ENCODE measurements around the gene PGC.

Gene PGC

DNA sequence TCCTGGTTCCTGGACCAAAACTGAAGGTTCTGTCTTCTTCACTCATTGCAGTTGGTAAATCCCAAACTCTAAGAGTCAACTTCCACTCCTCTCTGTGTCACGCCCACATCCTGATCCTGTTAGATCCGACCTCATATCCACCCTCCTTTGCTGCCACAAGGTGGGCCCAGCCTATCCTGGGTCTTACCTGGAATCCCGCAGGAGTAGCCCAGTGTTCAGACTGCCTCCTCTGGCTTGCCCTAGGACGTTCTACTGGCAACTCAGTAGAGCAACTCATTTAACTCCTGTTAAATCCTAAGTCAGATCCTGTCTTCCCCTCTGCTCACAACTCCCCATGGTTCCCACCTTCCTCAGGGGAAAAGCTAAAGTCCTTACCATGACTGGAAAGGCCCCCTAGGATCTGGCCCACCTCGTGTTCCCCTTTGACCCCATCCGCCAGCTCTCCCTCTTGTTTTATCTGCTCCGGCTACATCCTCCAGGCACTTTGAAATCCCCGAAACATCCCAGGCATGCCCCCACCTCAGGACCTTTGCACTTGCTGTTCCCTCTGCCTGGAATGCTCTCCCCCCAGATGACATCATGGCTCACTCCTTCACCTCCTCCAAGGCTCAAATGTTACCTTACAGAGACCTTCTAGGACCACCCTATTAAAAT is 55.6 kb downstream of the PGC start:
- no peak overlapping the region for H3K27ac ChIP-seq
- TF ChIP-seq, protein P1, sequence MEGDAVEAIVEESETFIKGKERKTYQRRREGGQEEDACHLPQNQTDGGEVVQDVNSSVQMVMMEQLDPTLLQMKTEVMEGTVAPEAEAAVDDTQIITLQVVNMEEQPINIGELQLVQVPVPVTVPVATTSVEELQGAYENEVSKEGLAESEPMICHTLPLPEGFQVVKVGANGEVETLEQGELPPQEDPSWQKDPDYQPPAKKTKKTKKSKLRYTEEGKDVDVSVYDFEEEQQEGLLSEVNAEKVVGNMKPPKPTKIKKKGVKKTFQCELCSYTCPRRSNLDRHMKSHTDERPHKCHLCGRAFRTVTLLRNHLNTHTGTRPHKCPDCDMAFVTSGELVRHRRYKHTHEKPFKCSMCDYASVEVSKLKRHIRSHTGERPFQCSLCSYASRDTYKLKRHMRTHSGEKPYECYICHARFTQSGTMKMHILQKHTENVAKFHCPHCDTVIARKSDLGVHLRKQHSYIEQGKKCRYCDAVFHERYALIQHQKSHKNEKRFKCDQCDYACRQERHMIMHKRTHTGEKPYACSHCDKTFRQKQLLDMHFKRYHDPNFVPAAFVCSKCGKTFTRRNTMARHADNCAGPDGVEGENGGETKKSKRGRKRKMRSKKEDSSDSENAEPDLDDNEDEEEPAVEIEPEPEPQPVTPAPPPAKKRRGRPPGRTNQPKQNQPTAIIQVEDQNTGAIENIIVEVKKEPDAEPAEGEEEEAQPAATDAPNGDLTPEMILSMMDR (conservative IDR thresholded peaks at IDR 0.05): no peak
- TF ChIP-seq ZFX (IDR thresholded peaks at IDR 0.05): no peak

DNA sequence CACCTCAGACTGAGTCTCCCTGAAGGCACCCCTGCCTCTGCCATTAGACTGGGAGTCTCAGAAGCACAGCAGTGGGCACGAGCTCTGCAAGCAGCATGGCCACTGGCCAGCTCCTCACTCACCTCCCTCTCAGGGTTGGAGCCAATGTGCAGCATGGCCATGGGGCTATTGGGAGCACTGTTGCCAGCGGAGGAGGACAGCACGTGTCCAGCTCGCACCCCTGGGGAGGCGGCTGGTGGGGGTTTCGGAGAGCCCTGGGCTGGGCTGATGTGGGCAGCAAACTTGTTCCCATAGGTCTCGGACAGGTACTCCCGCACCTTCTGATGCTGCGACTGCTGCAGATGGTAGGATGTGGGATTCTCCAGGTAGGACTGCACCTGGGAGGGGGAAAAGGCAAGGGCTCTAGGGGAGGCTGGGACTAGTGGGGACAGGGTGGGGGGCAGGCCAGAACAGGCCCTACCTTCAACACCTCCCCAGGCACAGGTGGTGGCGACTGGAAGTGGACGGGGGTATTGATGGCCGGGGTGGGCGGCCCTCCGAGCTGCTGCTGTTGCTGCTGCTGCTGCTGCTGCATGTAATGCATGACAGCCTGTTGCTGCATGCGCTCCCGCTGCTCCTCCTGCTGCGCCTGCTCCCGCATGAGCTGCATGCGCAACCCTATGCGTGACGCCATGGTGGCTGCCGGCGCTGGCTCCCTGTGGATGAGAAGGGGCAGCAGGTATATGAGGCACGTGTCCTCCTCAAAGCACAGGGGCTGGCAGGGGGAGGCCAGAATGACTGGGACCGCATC is 56.5 kb downstream of the PGC start:
- TF ChIP-seq, protein P1 (conservative IDR thresholded peaks at IDR 0.05): no peak
- TF ChIP-seq ZFX (IDR thresholded peaks at IDR 0.05): no peak
- no peak overlapping the region for H3K27ac ChIP-seq

DNA sequence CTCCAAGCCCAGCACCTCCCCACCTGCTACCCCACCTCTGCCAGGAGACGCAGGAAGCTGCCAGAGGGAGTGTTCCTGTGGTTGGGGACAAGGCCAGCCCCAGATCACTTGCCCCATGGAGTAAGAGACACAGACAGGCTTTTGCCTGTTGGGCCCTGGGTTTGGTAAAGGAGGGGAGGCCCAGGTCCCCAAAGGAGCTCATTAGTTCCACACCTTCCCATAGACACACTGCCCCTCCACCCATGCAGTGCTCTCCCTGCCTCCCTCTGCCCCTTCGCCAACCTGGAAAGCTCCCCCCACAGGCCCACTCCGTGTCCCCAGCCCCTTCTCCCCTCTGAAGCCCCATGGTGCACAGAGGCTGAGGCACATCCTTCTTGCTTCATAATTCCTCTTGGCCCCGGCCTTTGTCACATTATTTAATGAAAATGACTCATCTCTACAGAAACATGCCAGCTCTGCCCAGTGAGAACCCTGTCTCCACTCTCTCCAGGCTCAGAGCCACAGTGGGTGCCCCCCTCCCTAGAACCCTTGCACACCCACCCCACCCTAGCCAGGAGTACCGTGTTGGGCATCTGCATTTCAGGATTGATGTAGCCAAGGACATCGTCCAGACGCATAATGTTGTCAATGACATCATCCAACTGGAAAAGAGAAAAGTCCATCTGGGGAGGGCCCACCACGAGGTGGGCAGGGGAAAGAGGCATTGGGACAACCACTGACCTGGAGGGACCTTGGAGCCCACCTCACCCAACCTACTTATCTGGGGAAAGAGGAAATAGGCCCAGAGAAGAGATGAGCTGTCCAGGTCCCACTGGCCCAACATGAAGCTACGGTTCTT is 57.8 kb downstream of the PGC start:
- no peak overlapping the region for H3K27ac ChIP-seq
- TF ChIP-seq ZFX (IDR thresholded peaks at IDR 0.05): no peak
- TF ChIP-seq, protein P1 (conservative IDR thresholded peaks at IDR 0.05): no peak

DNA sequence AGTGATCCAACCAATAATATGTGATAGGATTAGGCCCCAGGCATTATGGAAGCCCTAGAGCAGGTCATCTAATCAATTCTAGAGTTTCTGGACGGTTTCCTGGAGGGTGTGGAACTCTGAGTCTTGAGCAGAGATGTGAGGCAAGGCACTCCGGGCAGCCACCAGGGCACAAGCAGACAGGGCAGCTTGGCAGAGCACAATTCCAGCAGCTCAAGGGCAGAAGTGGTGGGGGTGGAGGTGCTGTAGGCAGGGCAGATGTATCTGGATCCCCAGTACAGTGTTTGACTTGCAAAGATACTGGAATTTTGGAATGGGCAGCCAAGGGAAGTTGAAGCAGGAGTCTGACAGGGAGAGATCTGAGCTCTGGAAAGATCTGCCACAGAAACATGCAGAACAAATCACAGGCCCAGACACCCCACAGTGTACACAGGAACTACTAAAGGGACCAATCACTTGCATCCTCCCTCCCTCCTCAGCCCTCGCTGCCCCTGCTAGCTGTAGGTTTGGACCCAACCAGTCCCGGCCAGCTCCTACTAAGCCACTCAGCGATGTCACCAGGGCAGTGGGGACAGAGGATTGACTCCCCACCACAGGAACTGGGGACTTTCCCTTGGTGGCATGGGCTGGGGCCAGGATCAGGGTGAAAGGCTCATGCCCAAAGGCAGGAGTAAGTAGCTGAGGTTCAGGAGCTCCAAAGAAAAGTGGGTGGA is 58.8 kb downstream of the PGC start:
- no peak for TF ChIP-seq ZFX (IDR thresholded peaks at IDR 0.05)
- TF ChIP-seq, protein P1 (conservative IDR thresholded peaks at IDR 0.05): no peak
- H3K27ac ChIP-seq: no peak overlapping the region

DNA sequence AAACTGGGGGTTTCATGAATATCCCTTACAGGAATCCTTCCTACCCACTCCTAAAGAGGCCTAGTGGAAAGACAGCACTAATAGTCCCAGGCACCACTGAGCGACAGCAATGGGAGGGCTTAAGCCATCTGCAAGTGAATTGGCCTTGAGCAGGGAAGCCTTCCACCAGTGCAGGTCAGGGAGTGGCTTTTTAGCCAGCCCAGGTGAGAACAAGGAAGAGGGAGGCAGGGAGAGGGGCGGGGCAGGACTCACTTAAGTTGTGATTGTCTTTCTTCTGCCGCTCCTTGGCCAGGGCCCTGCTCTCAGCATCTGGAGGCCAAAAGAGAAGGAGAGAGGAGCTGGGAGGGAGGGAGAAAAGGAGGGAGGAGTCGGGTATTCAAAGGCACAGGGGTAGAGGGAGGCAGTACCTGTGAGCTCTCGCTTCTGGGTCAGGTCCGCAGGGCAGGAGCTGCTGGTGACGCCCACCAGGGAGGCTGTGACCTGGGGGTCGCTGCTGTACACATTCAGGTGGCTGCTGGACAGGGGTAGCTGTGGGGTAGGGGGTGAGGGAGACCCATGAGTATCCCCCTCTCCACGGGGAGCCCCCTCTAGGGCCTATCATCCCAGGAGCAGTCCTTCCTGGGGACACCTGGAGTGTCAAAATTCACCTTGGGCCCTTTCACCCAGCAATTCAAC is 59.6 kb downstream of the PGC start:
- no peak overlapping the region for H3K27ac ChIP-seq
- TF ChIP-seq ZFX (IDR thresholded peaks at IDR 0.05): no peak
- TF ChIP-seq, protein P1 (conservative IDR thresholded peaks at IDR 0.05): no peak
